Neuronal stem cell (in vitro differentiated cells): Measurements from ENCODE around the gene RAD51B.

ENCODE experiments used
- DNase-seq: peaks from one replicate; pipeline ENCODE4 v3.0.0-alpha.2; 2013; ENCODE audit warnings: low spot score
- H2AFZ ChIP-seq: one replicate; pipeline ENCODE4 v1.6.1; 2013; ENCODE audit warnings: mild to moderate bottlenecking, low read length, inconsistent platforms
- H2AK5ac ChIP-seq: 2 replicates; pipeline ENCODE4 v1.6.1; 2013; ENCODE audit warnings: low read depth, mild to moderate bottlenecking, inconsistent platforms, low read length, moderate library complexity, mixed read lengths
- H2BK120ac ChIP-seq: 2 replicates; pipeline ENCODE4 v1.6.1; 2013; ENCODE audit warnings: low read depth, mild to moderate bottlenecking, inconsistent platforms, low read length, moderate library complexity, mixed read lengths
- H2BK12ac ChIP-seq: one replicate; pipeline ENCODE4 v1.6.1; 2013; ENCODE audit warnings: low read length, inconsistent platforms
- H2BK15ac ChIP-seq: 2 replicates; pipeline ENCODE4 v1.6.1; 2013; ENCODE audit warnings: mild to moderate bottlenecking, low read length, inconsistent platforms, mixed read lengths
- H2BK5ac ChIP-seq: one replicate; pipeline ENCODE4 v1.6.1; 2013; ENCODE audit warnings: inconsistent platforms, mild to moderate bottlenecking, low read length, moderate library complexity
- H3K14ac ChIP-seq: one replicate; pipeline ENCODE4 v1.6.1; 2013; ENCODE audit warnings: low read length, inconsistent platforms
- H3K18ac ChIP-seq: 2 replicates; pipeline ENCODE4 v1.6.1; 2013; ENCODE audit warnings: low read length, inconsistent platforms
- H3K23ac ChIP-seq: 2 replicates; pipeline ENCODE4 v1.6.1; 2013; ENCODE audit warnings: low read depth, mild to moderate bottlenecking, mixed read lengths, low read length, inconsistent platforms; ENCODE audit not compliant: poor library complexity
- H3K27ac ChIP-seq: replicated peaks from 3 replicates; pipeline ENCODE4 v1.5.1; 2013; ENCODE audit warnings: low read length, inconsistent platforms
- H3K27me3 ChIP-seq, 3 experiments: 2 replicates each; pipeline ENCODE4 v1.6.1; 2013; ENCODE audit warnings: low read length in 3 of 3, mild to moderate bottlenecking in 2 of 3, inconsistent platforms in 1 of 3, low read depth in 1 of 3, mixed read lengths in 1 of 3, moderate library complexity in 1 of 3; ENCODE audit not compliant: control insufficient read depth in 3 of 3, insufficient read depth in 3 of 3
- H3K36me3 ChIP-seq, 2 donors: replicated peaks in 1 of 2; 2 replicates each; pipeline ENCODE4 v1.6.1; 2013; ENCODE audit warnings: low read length in 2 of 2; ENCODE audit not compliant: control insufficient read depth in 2 of 2, insufficient read depth in 2 of 2
- H3K4ac ChIP-seq: 2 replicates; pipeline ENCODE4 v1.6.1; 2013; ENCODE audit warnings: inconsistent platforms, mild to moderate bottlenecking, low read length, moderate library complexity
- H3K4me1 ChIP-seq, 2 donors: 1 replicate in 1 of 2; 2 replicates in 1 of 2; pipeline ENCODE4 v1.6.1; 2013; ENCODE audit warnings: low read length in 2 of 2, low read depth in 1 of 2; ENCODE audit not compliant: control insufficient read depth in 2 of 2, insufficient read depth in 1 of 2
- H3K4me2 ChIP-seq: one replicate; pipeline ENCODE4 v1.6.1; 2013; ENCODE audit warnings: mild to moderate bottlenecking, low read length, inconsistent platforms; ENCODE audit not compliant: insufficient read depth, poor library complexity, severe bottlenecking
- H3K4me3 ChIP-seq, 2 donors: 2 replicates each; pipeline ENCODE4 v1.5.1; 2013; ENCODE audit warnings: low read length in 2 of 2, mild to moderate bottlenecking in 2 of 2, inconsistent platforms in 1 of 2, moderate library complexity in 1 of 2
- H3K79me1 ChIP-seq: one replicate; pipeline ENCODE4 v1.6.1; 2013; ENCODE audit warnings: low read depth, mild to moderate bottlenecking, inconsistent platforms, low read length, moderate library complexity
- H3K9ac ChIP-seq: one replicate; pipeline ENCODE4 v1.6.1; 2013; ENCODE audit warnings: mild to moderate bottlenecking, low read depth, low read length, inconsistent platforms; ENCODE audit not compliant: poor library complexity
- H3K9me3 ChIP-seq, 2 donors: replicated peaks in 1 of 2; 2 replicates each; pipeline versions ENCODE3 to v1.6.1; 2013; ENCODE audit warnings: low read length in 2 of 2, mild to moderate bottlenecking in 2 of 2, inconsistent platforms in 1 of 2, low read depth in 1 of 2, mixed read lengths in 1 of 2, moderate library complexity in 1 of 2; ENCODE audit not compliant: control insufficient read depth in 2 of 2, insufficient read depth in 1 of 2
- H4K8ac ChIP-seq: one replicate; pipeline ENCODE4 v1.6.1; 2013; ENCODE audit warnings: low read depth, mild to moderate bottlenecking, inconsistent platforms, low read length, moderate library complexity
- H4K91ac ChIP-seq: one replicate; pipeline ENCODE4 v1.6.1; 2013; ENCODE audit warnings: low read length, low read depth, mild to moderate bottlenecking, inconsistent platforms; ENCODE audit not compliant: poor library complexity
- WGBS, 2 donors: extraction: QIAGEN DNeasy Blood & Tissue Kit; methylation state at CpG; one replicate each; pipeline ENCODE4 v1.1.7; 2013; ENCODE audit warnings: missing lambda C conversion rate in 2 of 2, mixed read lengths in 1 of 2; ENCODE audit not compliant: insufficient read length in 2 of 2, insufficient replicate concordance in 1 of 2; ENCODE audit errors: extremely low coverage in 2 of 2; 5-methylcytosine and 5-hydroxymethylcytosine counted together

RAD51B gene

GRCh38 chr14:68018598-68018997 is 199.0 kb downstream of the RAD51B start:
- H2AK5ac ChIP-seq: no peak overlapping the region
- H3K79me1 ChIP-seq: no peaks in the 10 kb centered on the region
- H2AFZ ChIP-seq: no peak overlapping the region
- no peak for DNase-seq
- no peak overlapping the region for H3K14ac ChIP-seq
- no peak overlapping the region for H3K4me2 ChIP-seq
- no peak overlapping the region for H2BK120ac ChIP-seq
- no peaks in the 10 kb centered on the region for H3K27me3 ChIP-seq
- no peak overlapping the region for H3K4ac ChIP-seq
- H4K8ac ChIP-seq: no peak overlapping the region
- H3K36me3 ChIP-seq: no peaks in the 10 kb centered on the region
- H2BK15ac ChIP-seq: no peak overlapping the region
- WGBS, 2 donors: no CpG with 5 or more reads among the region's 1 CpG
- no peaks in the 10 kb centered on the region for H3K4me1 ChIP-seq
- H3K9ac ChIP-seq: no peak overlapping the region
- H3K27ac ChIP-seq: no peak overlapping the region
- H3K9me3 ChIP-seq: no peaks in the 10 kb centered on the region
- no peak overlapping the region for H3K18ac ChIP-seq
- no peak overlapping the region for H2BK12ac ChIP-seq
- no peak overlapping the region for H2BK5ac ChIP-seq
- H4K91ac ChIP-seq: no peak overlapping the region
- H3K23ac ChIP-seq: no peak overlapping the region
- H3K4me3 ChIP-seq: no peak overlapping the region

- Histone ChIP-seq H3K4ac (no peak overlapping the region), H3K23ac (no peak overlapping the region), H3K27ac (no peak overlapping the region), H3K36me3 (no peaks in the 10 kb centered on the region), H2AFZ (no peak overlapping the region), H3K4me1 (no peaks in the 10 kb centered on the region), H4K8ac (no peak overlapping the region), H2BK12ac (no peak overlapping the region), H2BK5ac (no peak overlapping the region), H3K9ac (no peak overlapping the region), H3K4me2 (no peak overlapping the region), H3K14ac (no peak overlapping the region), H3K79me1 (no peaks in the 10 kb centered on the region), H2BK15ac (no peak overlapping the region), H3K18ac (no peak overlapping the region), H4K91ac (no peak overlapping the region), H3K27me3 (no peaks in the 10 kb centered on the region), H3K9me3 (no peaks in the 10 kb centered on the region), H2BK120ac (no peak overlapping the region), H2AK5ac (no peak overlapping the region), H3K4me3 (no peak overlapping the region)
- DNase-seq: no peak
- WGBS, 2 donors: no CpG with 5 or more reads among the region's 1 CpG
These were observed 200.9 kb downstream of the RAD51B start for GRCh38 chr14:68020493-68020892.

GRCh38 chr14:68020999-68021663 is 201.6 kb downstream of the RAD51B start:
- no peak overlapping the region for H3K4me3 ChIP-seq
- no peak overlapping the region for H2BK5ac ChIP-seq
- H4K91ac ChIP-seq: no peak overlapping the region
- H3K36me3 ChIP-seq: no peaks in the 10 kb centered on the region
- no peak overlapping the region for H3K4me2 ChIP-seq
- no peak for DNase-seq
- no peaks in the 10 kb centered on the region for H3K4me1 ChIP-seq
- H2AK5ac ChIP-seq: no peak overlapping the region
- no peak overlapping the region for H3K23ac ChIP-seq
- H3K79me1 ChIP-seq: no peaks in the 10 kb centered on the region
- WGBS, 2 donors: no CpG with 5 or more reads among the region's 4 CpGs
- H3K27me3 ChIP-seq: no peaks in the 10 kb centered on the region
- H3K9me3 ChIP-seq: no peaks in the 10 kb centered on the region
- H4K8ac ChIP-seq: no peak overlapping the region
- H2BK12ac ChIP-seq: no peak overlapping the region
- H2BK120ac ChIP-seq: no peak overlapping the region
- no peak overlapping the region for H2AFZ ChIP-seq
- no peak overlapping the region for H3K27ac ChIP-seq
- no peak overlapping the region for H3K4ac ChIP-seq
- no peak overlapping the region for H3K14ac ChIP-seq
- H3K9ac ChIP-seq: no peak overlapping the region
- no peak overlapping the region for H2BK15ac ChIP-seq
- no peak overlapping the region for H3K18ac ChIP-seq

GRCh38 chr14:68027276-68027675 is 207.7 kb downstream of the RAD51B start:
- H4K91ac ChIP-seq: no peak overlapping the region
- H3K23ac ChIP-seq: no peak overlapping the region
- no peak overlapping the region for H2BK120ac ChIP-seq
- WGBS, 2 donors: no CpG with 5 or more reads among the region's 5 CpGs
- no peak overlapping the region for H2BK15ac ChIP-seq
- no peak overlapping the region for H2BK5ac ChIP-seq
- no peak overlapping the region for H3K9ac ChIP-seq
- H3K4ac ChIP-seq: no peak overlapping the region
- no peak overlapping the region for H3K18ac ChIP-seq
- peaks cover 2 to 24% of the 10 kb centered on the region in 2 donors for H3K9me3 ChIP-seq
- H2AK5ac ChIP-seq: no peak overlapping the region
- H2AFZ ChIP-seq: no peak overlapping the region
- no peak overlapping the region for H3K4me2 ChIP-seq
- no peak overlapping the region for H2BK12ac ChIP-seq
- H3K36me3 ChIP-seq: no peaks in the 10 kb centered on the region
- H3K27ac ChIP-seq: no peak overlapping the region
- no peak overlapping the region for H3K14ac ChIP-seq
- H3K79me1 ChIP-seq: no peaks in the 10 kb centered on the region
- H4K8ac ChIP-seq: no peak overlapping the region
- H3K27me3 ChIP-seq: no peaks in the 10 kb centered on the region
- no peaks in the 10 kb centered on the region for H3K4me1 ChIP-seq
- no peak for DNase-seq
- no peak overlapping the region for H3K4me3 ChIP-seq
